Lung (tissue), 12 donors: ENCODE data around the gene FOXI1. TPM values are rescaled to one million over a fixed set of nuclear protein-coding genes. Genes with fewer than 3 reads are reported as not detected.

Experiments
- ATAC-seq: fragments of 200-7000 bp; cut with Tn5 transposase; one replicate; pipeline ENCODE4 v1.9.1; 2020; ENCODE audit warnings: moderate number of reproducible peaks; ENCODE audit not compliant: insufficient read depth, low FRiP score
- DNase-seq, 3 donors: peaks; one replicate each; pipeline ENCODE4 v3.0.0-alpha.2; 2013 to 2017
- H3K27ac ChIP-seq, 2 donors: one replicate each; pipeline ENCODE4 v1.5.1; 2013; ENCODE audit warnings: mild to moderate bottlenecking in 2 of 2, moderate library complexity in 2 of 2, control low read depth in 1 of 2, inconsistent platforms in 1 of 2, low read depth in 1 of 2, low read length in 1 of 2
- H3K27me3 ChIP-seq, 3 donors: one replicate each; pipeline ENCODE4 v1.5.1; 2013; ENCODE audit warnings: low read length in 2 of 3; ENCODE audit not compliant: control insufficient read depth in 3 of 3, insufficient read depth in 3 of 3
- H3K36me3 ChIP-seq, 4 donors: one replicate each; pipeline ENCODE4 v1.5.1; 2013; ENCODE audit warnings: low read length in 4 of 4, mild to moderate bottlenecking in 1 of 4, moderate library complexity in 1 of 4; ENCODE audit not compliant: control insufficient read depth in 4 of 4, insufficient read depth in 4 of 4
- H3K4me1 ChIP-seq, 5 donors: one replicate each; pipeline ENCODE4 v1.5.1; 2013; ENCODE audit warnings: low read length in 5 of 5, mild to moderate bottlenecking in 2 of 5, moderate library complexity in 1 of 5; ENCODE audit not compliant: control insufficient read depth in 5 of 5, insufficient read depth in 5 of 5
- H3K4me3 ChIP-seq: one replicate; pipeline ENCODE4 v1.5.1; 2013; ENCODE audit warnings: mild to moderate bottlenecking, control low read depth, moderate library complexity
- H3K9ac ChIP-seq, 2 donors: one replicate each; pipeline ENCODE4 v1.5.1; 2013; ENCODE audit warnings: low read length in 2 of 2, control low read depth in 1 of 2; ENCODE audit not compliant: insufficient read depth in 1 of 2
- H3K9me3 ChIP-seq, 4 donors: one replicate each; pipeline ENCODE4 v1.5.1; 2013; ENCODE audit warnings: low read length in 3 of 4, mild to moderate bottlenecking in 1 of 4, moderate library complexity in 1 of 4; ENCODE audit not compliant: control insufficient read depth in 4 of 4, insufficient read depth in 3 of 4
- WGBS, 2 donors: extraction: QIAGEN DNeasy Blood & Tissue Kit; methylation state at CpG; one replicate each; pipeline ENCODE4 v1.1.7; 2013; 5-methylcytosine and 5-hydroxymethylcytosine counted together
- polyA plus RNA-seq, 2 donors: library from polyadenylated mRNA; stranded (reverse); fragments of 200-250 nt; gene quantifications; one replicate each; pipeline ENCODE4 v1.2.1, GENCODE V29; 2013
- total RNA-seq, 2 donors: library from RNA; depleted of rRNA in 1 of 2; stranded (reverse); fragments of >200 nt in 1 of 2; gene quantifications; one replicate each; pipeline ENCODE4 v1.2.1, GENCODE V29; 2014 to 2021
- TF ChIP-seq, protein P1 (sequence below): IDR thresholded peaks from 2 replicates; pipeline ENCODE4 v1.5.1; 2012; ENCODE audit warnings: mild to moderate bottlenecking; ENCODE audit errors: control extremely low read depth, extremely low read depth
- donor health status: control.
- donor health status: control.
- donor health status: Bipolar disorder and iron deficiency.
- donor health status: healthy.
- donor health status: DM: yes; HTN: yes; CAD: no.

FOXI1 gene
- total and polyA plus RNA-seq, 4 donors: 0.05 to 0.10 TPM; not detected in 2

- H3K9ac ChIP-seq: no peak overlapping the region
- ATAC-seq (no peak), DNase-seq (no peak)
- no peak overlapping the region for H3K27ac ChIP-seq
- H3K36me3 ChIP-seq: no peaks in the 10 kb centered on the region
- TF ChIP-seq, protein P1, sequence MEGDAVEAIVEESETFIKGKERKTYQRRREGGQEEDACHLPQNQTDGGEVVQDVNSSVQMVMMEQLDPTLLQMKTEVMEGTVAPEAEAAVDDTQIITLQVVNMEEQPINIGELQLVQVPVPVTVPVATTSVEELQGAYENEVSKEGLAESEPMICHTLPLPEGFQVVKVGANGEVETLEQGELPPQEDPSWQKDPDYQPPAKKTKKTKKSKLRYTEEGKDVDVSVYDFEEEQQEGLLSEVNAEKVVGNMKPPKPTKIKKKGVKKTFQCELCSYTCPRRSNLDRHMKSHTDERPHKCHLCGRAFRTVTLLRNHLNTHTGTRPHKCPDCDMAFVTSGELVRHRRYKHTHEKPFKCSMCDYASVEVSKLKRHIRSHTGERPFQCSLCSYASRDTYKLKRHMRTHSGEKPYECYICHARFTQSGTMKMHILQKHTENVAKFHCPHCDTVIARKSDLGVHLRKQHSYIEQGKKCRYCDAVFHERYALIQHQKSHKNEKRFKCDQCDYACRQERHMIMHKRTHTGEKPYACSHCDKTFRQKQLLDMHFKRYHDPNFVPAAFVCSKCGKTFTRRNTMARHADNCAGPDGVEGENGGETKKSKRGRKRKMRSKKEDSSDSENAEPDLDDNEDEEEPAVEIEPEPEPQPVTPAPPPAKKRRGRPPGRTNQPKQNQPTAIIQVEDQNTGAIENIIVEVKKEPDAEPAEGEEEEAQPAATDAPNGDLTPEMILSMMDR: no peak
- H3K27me3 ChIP-seq: no peaks in the 10 kb centered on the region
- peaks cover 0 to 15% (median 3%) of the 10 kb centered on the region in 5 donors for H3K4me1 ChIP-seq
- WGBS, 2 donors: 85 to 88% methylated on average over 4 of the region's 4 CpGs
- no peak overlapping the region for H3K4me3 ChIP-seq
- H3K9me3 ChIP-seq: no peaks in the 10 kb centered on the region
Measured at GRCh38 chr5:170154297-170154696, 48.6 kb downstream of the FOXI1 start.

- Histone ChIP-seq H3K27ac (no peak overlapping the region), H3K4me3 (no peak overlapping the region), H3K27me3 (no peaks in the 10 kb centered on the region), H3K36me3 (no peaks in the 10 kb centered on the region), H3K9ac (no peak overlapping the region), H3K9me3 (no peaks in the 10 kb centered on the region), H3K4me1 (peaks cover 0 to 15% (median 3%) of the 10 kb centered on the region in 5 donors)
- TF ChIP-seq, protein P1: no peak
- 79 to 83% methylated on average over 2 of the region's 2 CpGs for WGBS, 2 donors
- no peak for DNase-seq
- no peak for ATAC-seq
Measured at GRCh38 chr5:170154744-170155143, 49.0 kb downstream of the FOXI1 start.

DNA sequence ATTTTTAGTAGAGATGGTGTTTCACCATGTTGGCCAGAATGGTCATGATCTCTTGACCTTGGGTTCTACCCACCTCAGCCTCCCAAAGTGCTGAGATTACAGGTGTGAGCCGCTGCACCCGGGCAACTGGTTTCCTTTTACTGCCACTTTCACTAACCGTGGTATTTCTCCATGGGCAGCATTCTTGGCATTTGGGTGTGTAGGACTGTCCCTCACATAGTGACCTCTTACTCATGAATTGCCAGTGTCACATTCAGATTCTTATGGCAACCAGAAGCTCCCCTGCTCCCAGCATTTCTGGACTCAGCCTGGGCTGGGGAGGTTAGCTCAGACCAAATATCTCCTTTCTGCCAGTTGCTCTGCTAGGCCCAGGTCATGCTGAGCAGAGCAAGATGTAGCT lies 50.1 kb downstream of the FOXI1 start:
- no peaks in the 10 kb centered on the region for H3K27me3 ChIP-seq
- peaks cover 0 to 15% (median 3%) of the 10 kb centered on the region in 5 donors for H3K4me1 ChIP-seq
- H3K36me3 ChIP-seq: no peaks in the 10 kb centered on the region
- no peak overlapping the region for H3K4me3 ChIP-seq
- no peak overlapping the region for H3K27ac ChIP-seq
- no peak for DNase-seq
- ATAC-seq: no peak
- no peak overlapping the region for H3K9ac ChIP-seq
- TF ChIP-seq, protein P1: no peak
- H3K9me3 ChIP-seq: no peaks in the 10 kb centered on the region
- 81 to 87% methylated on average over 3 of the region's 3 CpGs for WGBS, 2 donors

GRCh38 chr5:170159101-170159698 lies 53.5 kb downstream of the FOXI1 start:
- WGBS, 2 donors: 78 to 85% methylated on average over 5 of the region's 5 CpGs
- no peak overlapping the region for H3K9ac ChIP-seq
- H3K36me3 ChIP-seq: no peaks in the 10 kb centered on the region
- DNase-seq: no peak
- no peak for ATAC-seq
- H3K9me3 ChIP-seq: no peaks in the 10 kb centered on the region
- H3K27me3 ChIP-seq: no peaks in the 10 kb centered on the region
- H3K4me1 ChIP-seq: peaks cover 0 to 3% (median 0%) of the 10 kb centered on the region in 5 donors
- TF ChIP-seq, protein P1: no peak
- no peak overlapping the region for H3K27ac ChIP-seq
- H3K4me3 ChIP-seq: no peak overlapping the region
